Adipocyte (in vitro differentiated cells): ENCODE data around the gene CDA.

Experiments used
- DNase-seq: peaks from one replicate; pipeline ENCODE4 v3.0.0-alpha.2; 2015; ENCODE audit warnings: low read depth
- H3K27me3 ChIP-seq: replicated peaks from 2 replicates; pipeline ENCODE4 v1.7.0; 2013; ENCODE audit warnings: mild to moderate bottlenecking, low read length, moderate library complexity; ENCODE audit not compliant: control insufficient read depth, insufficient read depth
- H3K36me3 ChIP-seq: 2 replicates; pipeline ENCODE4 v1.7.0; 2013; ENCODE audit warnings: low read length, mild to moderate bottlenecking, moderate library complexity; ENCODE audit not compliant: control insufficient read depth, insufficient read depth, severe bottlenecking
- H3K4me1 ChIP-seq: 2 replicates; pipeline ENCODE4 v1.7.0; 2013; ENCODE audit warnings: mild to moderate bottlenecking, low read length, moderate library complexity; ENCODE audit not compliant: control insufficient read depth, insufficient read depth
- H3K4me3 ChIP-seq: 2 replicates; pipeline ENCODE4 v1.7.0; 2013; ENCODE audit warnings: mild to moderate bottlenecking, low read length, moderate library complexity
- H3K9ac ChIP-seq: 2 replicates; pipeline ENCODE4 v1.7.0; 2013; ENCODE audit warnings: mild to moderate bottlenecking, low read length, moderate library complexity
- H3K9me3 ChIP-seq: 2 replicates; pipeline ENCODE4 v1.7.0; 2013; ENCODE audit warnings: mild to moderate bottlenecking, low read length, moderate library complexity; ENCODE audit not compliant: control insufficient read depth

CDA gene

DNA sequence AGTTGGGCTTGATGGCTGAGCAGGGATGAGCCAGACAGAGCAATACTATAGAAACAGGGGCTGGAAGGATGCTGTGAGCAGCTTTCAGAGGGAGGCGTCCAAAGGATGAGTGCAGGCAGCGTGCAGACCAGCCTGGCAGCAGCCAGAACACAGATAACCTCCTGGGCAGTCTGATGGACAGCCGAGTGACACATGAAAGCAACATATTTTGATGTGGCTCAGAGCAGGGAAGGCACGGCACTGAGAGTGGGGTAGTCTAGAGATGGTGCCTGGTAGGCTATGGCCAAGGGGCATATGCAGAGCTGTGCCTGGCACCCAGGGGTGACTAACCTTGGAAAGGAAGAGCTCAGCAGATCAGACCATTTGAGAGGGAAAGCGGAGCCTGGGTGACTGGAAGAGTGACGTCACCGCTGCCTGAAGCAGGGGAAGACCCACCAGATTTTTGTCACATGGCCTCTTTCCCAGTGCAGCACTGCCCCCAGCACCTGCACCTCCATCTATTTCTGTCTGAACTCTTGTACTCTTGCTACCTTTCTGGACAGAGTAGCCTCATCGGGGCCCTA, 48.0 kb downstream of the CDA start:
- Histone ChIP-seq H3K27me3 (no peaks in the 10 kb centered on the region), H3K4me3 (no peak overlapping the region), H3K9ac (no peak overlapping the region), H3K4me1 (peaks cover 18% of the 10 kb centered on the region), H3K36me3 (peaks cover 43% of the 10 kb centered on the region), H3K9me3 (no peaks in the 10 kb centered on the region)
- no peak for DNase-seq

DNA sequence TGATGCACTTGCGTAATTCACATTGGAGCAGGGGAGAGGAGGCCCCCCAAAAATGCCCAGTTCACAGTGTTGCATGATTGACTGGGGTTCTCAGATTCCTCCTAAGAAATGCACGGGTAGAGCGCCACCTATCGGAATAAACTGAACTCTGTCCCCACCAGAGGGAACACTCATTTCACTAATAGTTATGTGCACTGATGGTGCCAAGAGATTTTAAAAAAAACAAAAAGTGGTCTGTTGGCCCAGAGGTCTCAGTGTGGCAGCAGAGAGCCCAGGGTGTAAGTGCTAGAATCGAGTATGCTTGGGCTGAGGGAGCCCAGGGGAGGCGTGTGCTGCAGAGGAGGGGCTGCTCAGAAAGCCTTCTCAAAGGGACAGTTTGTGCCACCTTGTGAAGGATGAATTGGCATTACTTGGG, 51.3 kb downstream of the CDA start:
- DNase-seq, result peak; percentile 82
- peaks cover 69% of the 10 kb centered on the region for H3K36me3 ChIP-seq
- H3K4me3 ChIP-seq, result no peak overlapping the region
- no peaks in the 10 kb centered on the region for H3K4me1 ChIP-seq
- no peaks in the 10 kb centered on the region for H3K9me3 ChIP-seq
- H3K9ac ChIP-seq, result no peak overlapping the region
- H3K27me3 ChIP-seq, result no peaks in the 10 kb centered on the region

DNA sequence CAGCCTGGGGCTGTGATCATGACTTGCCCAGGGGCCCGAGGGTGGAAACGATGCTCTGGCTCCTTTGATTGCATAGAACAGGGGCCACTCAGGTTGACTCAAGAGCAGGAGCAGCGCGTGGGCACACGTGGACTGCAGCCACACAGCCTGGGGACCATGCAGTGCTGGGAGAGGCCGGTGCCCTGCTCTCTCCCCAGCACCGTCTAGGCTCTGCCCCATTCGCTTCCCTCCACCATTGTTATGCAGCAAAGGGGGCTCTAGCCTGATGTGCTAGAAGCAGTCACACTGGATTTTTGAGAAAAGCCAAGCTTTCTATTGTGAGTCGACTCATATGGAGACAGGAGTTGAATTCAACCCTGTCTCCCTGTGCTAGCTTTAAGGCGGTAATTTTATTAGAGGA, 53.1 kb downstream of the CDA start:
- DNase-seq, result no peak
- H3K4me3 ChIP-seq, result no peak overlapping the region
- peaks cover 79% of the 10 kb centered on the region for H3K36me3 ChIP-seq
- H3K9ac ChIP-seq, result no peak overlapping the region
- H3K9me3 ChIP-seq, result no peaks in the 10 kb centered on the region
- H3K4me1 ChIP-seq, result no peaks in the 10 kb centered on the region
- H3K27me3 ChIP-seq, result no peaks in the 10 kb centered on the region

DNA sequence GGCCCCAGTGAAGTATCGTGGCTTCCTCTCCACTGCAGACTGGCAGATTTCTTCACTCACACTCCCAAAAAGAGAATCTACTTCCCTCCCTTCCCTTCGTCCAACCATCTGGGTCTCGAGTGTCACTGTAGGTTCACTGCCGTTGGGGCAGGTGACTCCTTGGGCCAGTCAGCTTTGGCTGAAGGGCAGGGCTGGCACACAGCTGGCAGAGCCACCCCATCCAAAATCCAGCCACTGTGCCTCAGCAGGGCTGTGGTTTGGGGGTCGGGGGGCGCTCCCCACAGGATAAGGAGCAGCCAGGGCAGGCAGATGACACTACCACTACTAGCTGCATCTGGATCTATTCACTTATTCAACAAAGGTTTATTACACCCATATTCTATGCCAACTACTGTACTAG, 54.2 kb downstream of the CDA start:
- no peak overlapping the region for H3K4me3 ChIP-seq
- H3K9me3 ChIP-seq, result no peaks in the 10 kb centered on the region
- no peaks in the 10 kb centered on the region for H3K27me3 ChIP-seq
- DNase-seq, result no peak
- no peak overlapping the region for H3K9ac ChIP-seq
- no peaks in the 10 kb centered on the region for H3K4me1 ChIP-seq
- peaks cover 74% of the 10 kb centered on the region for H3K36me3 ChIP-seq

DNA sequence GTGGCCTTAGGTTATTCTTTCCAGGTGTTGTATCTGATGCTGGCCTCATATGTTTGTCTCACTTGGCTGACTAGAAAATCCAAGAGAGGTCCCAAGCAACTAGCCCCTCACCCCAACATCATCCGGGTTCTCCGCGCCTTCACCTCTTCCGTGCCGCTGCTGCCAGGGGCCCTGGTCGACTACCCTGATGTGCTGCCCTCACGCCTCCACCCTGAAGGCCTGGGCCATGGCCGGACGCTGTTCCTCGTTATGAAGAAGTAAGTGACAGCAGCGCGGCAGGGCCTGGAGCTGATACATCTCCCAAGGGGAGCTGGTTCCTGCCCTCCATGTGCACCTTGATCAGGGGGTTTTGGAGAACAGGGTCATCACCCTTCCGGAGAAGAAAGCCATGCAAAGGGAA, 55.5 kb downstream of the CDA start:
- Histone ChIP-seq H3K27me3 (no peaks in the 10 kb centered on the region), H3K4me1 (no peaks in the 10 kb centered on the region), H3K36me3 (peaks cover 74% of the 10 kb centered on the region), H3K4me3 (no peak overlapping the region), H3K9ac (no peak overlapping the region), H3K9me3 (no peaks in the 10 kb centered on the region)
- DNase-seq, result no peak

DNA sequence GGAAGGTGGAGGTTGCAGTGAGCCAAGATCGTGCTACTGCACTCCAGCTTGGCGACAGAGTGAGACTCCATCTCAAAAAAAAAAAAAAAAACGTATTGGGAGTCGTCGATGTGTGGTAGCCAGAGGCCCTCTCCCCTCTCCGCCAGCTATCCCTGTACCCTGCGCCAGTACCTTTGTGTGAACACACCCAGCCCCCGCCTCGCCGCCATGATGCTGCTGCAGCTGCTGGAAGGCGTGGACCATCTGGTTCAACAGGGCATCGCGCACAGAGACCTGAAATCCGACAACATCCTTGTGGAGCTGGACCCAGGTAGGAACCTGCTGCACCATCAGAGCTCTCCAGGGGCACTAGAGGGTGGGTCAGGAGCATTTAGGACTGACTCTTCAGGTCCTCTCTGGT, 56.5 kb downstream of the CDA start:
- peaks cover 75% of the 10 kb centered on the region for H3K36me3 ChIP-seq

DNA sequence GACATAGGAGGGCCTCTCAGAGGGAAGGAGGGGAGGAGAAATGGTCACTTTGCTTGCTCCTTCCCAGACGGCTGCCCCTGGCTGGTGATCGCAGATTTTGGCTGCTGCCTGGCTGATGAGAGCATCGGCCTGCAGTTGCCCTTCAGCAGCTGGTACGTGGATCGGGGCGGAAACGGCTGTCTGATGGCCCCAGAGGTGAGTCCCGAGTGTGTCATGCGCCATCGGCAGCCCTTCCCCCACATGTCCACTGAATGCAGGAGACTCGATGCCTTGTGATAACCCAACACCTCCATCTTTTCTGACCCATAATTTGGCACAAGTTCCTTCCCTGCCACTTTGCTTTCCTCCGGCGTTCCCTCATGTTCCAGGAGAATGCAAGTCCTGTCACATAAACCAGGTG, 59.5 kb downstream of the CDA start:
- peaks cover 80% of the 10 kb centered on the region for H3K36me3 ChIP-seq
- no peak for DNase-seq
- no peak overlapping the region for H3K4me3 ChIP-seq
- no peak overlapping the region for H3K9ac ChIP-seq
- H3K9me3 ChIP-seq, result no peaks in the 10 kb centered on the region
- no peaks in the 10 kb centered on the region for H3K27me3 ChIP-seq
- no peaks in the 10 kb centered on the region for H3K4me1 ChIP-seq

More for the DNA sequence above, 56.5 kb downstream of the CDA start:
- Histone ChIP-seq H3K9ac (no peak overlapping the region), H3K27me3 (no peaks in the 10 kb centered on the region), H3K9me3 (no peaks in the 10 kb centered on the region), H3K4me3 (no peak overlapping the region), H3K4me1 (no peaks in the 10 kb centered on the region)
- DNase-seq, result no peak

DNA sequence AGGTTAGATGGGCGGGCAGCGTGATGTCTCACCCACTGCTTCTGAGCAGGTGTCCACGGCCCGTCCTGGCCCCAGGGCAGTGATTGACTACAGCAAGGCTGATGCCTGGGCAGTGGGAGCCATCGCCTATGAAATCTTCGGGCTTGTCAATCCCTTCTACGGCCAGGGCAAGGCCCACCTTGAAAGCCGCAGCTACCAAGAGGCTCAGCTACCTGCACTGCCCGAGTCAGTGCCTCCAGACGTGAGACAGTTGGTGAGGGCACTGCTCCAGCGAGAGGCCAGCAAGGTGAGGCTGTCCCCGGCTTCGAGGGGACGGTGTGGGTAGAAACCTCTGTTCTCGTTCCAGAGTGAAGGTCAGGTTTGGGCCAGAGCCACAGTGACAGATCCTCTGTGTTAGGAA, 60.0 kb downstream of the CDA start:
- Histone ChIP-seq H3K4me3 (no peak overlapping the region), H3K9me3 (no peaks in the 10 kb centered on the region), H3K27me3 (no peaks in the 10 kb centered on the region), H3K9ac (no peak overlapping the region), H3K4me1 (no peaks in the 10 kb centered on the region), H3K36me3 (peaks cover 81% of the 10 kb centered on the region)
- DNase-seq, result no peak

DNA sequence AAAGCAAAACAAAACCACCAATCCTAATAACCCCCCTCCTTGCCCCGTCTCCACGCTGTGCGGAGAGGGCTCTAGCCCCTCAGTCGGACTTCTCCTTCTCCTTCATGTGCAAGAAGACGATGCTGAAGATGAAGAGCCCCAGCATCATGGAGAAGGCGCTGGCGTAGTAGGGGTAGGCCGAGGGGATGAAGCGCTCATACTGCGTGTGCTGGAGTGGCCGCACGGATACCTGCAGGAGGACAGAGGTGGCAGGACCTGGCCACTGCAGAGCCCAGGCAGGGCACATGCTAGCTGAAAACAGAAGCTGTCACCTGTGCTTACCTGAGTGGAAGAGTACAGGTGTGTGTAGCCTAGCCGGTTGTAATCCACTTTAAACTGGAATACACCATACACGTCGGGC, 63.4 kb downstream of the CDA start:
- Histone ChIP-seq H3K4me1 (no peaks in the 10 kb centered on the region), H3K9me3 (no peaks in the 10 kb centered on the region), H3K36me3 (peaks cover 87% of the 10 kb centered on the region), H3K9ac (no peak overlapping the region), H3K27me3 (no peaks in the 10 kb centered on the region), H3K4me3 (no peak overlapping the region)
- no peak for DNase-seq

DNA sequence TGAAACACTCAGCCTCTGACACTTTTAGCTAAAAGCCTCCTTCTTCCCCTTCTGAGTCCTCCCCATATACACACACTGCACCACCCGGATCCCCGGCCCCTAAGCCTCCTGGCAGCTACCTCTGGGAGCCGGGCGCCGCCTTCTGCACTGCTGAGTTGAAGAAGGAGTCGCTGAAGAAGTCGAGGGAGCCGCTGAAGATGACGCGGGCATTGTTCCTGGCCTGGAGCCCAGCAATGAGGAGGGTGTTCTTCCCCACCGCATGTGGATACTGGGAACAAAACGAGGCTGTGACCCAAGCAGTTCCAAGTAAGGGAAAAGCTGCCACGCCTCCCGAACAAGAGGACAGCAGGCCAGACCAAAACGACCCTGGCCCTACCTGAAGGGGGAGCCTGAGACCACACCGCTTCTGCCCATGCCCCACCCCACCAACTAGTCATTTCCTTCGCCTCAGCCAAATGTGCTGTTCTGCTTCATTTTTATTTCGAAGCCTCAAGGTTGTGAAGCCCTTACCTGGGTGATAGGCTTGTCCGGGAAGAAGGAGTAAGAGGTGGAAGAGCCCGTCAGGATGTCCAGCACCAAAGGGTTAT, 65.3 kb downstream of the CDA start:
- no peak overlapping the region for H3K9ac ChIP-seq
- no peaks in the 10 kb centered on the region for H3K9me3 ChIP-seq
- H3K4me1 ChIP-seq, result peaks cover 1% of the 10 kb centered on the region
- no peak overlapping the region for H3K4me3 ChIP-seq
- no peaks in the 10 kb centered on the region for H3K27me3 ChIP-seq
- H3K36me3 ChIP-seq, result peaks cover 84% of the 10 kb centered on the region
- DNase-seq, result no peak

DNA sequence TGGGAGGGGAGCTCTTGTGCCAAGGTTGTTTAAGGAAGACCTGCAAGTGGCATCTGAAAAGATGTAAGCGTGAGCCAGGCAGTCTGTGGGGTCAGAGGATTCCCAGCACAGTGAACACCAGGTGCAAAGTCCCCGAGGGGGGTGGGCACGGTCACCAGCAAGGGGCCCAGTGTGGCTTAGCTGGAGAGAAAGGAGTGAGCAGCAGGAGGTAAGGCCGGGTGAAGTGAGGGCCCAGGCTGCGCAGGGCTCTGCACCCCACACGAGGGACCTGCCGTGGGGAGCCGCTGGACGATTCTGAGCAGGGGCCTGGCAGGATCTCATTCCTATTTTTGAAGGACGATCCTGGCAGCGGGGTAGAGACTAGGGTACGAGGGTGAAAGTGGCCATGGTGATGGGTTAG, 68.1 kb downstream of the CDA start:
- Histone ChIP-seq H3K9me3 (no peaks in the 10 kb centered on the region), H3K27me3 (no peaks in the 10 kb centered on the region), H3K4me3 (no peak overlapping the region), H3K9ac (no peak overlapping the region), H3K36me3 (peaks cover 58% of the 10 kb centered on the region), H3K4me1 (peaks cover 18% of the 10 kb centered on the region)
- DNase-seq, result no peak
